ENCODE results near the gene CFAP46. TPM values are rescaled to one million over a fixed set of nuclear protein-coding genes. Genes with fewer than 3 reads are reported as not detected.

CFAP46 gene
- total RNA-seq, 2 experiments from 2014 or later, result 0.07 TPM; not detected in 1

- DNase-seq, result no peak
- intact Hi-C loops (cut with micrococcal nuclease), result no loop called here
- Mint-ChIP-seq H3K4me1 (ENCODE audit: low read depth) (no peaks in the 10 kb centered on the region), H3K4me3 (no peak overlapping the region), H3K9me3 (no peaks in the 10 kb centered on the region), H3K27ac (no peak overlapping the region), H3K36me3 (no peaks in the 10 kb centered on the region), H3K27me3 (peaks cover 14% of the 10 kb centered on the region)
- CTCF ChIA-PET, result no interaction called here
- POLR2A ChIA-PET, result no interaction called here
Observed at GRCh38 chr10:132878091-132878729, 64.2 kb downstream of the CFAP46 start.

DNA sequence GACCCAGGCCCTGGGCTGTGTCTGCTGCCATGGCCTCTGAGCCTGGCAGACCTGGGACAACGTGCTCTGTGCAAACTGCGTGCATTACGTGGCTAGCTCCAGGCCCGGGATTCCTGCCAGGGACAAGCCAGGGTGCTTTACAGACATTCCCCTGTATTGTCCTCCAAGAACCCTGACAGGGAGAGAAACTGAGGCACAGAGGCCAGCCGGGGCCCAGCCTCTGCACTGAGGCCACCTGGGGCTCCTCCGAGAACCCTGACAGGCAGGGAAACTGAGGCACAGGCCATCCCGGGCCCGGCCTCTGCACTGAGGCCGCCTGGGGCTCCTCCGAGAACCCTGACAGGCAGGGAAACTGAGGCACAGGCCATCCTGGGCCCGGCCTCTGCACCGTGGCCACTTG lies 64.9 kb downstream of the CFAP46 start:
- Mint-ChIP-seq H3K4me1 (ENCODE audit: low read depth) (no peaks in the 10 kb centered on the region), H3K9me3 (no peaks in the 10 kb centered on the region), H3K27me3 (peaks cover 18% of the 10 kb centered on the region), H3K27ac (no peak overlapping the region), H3K4me3 (no peak overlapping the region), H3K36me3 (no peaks in the 10 kb centered on the region)
- intact Hi-C loops (cut with micrococcal nuclease), result no loop called here
- DNase-seq, result no peak
- ChIA-PET POLR2A (no interaction called here), CTCF (no interaction called here)

GRCh38 chr10:132876993-132877431 lies 65.4 kb downstream of the CFAP46 start:
- no peaks in the 10 kb centered on the region for H3K36me3 Mint-ChIP-seq
- no peak for DNase-seq
- intact Hi-C loops (cut with micrococcal nuclease), result no loop called here
- peaks cover 18% of the 10 kb centered on the region for H3K27me3 Mint-ChIP-seq
- no peaks in the 10 kb centered on the region for H3K4me1 Mint-ChIP-seq (ENCODE audit: low read depth)
- H3K9me3 Mint-ChIP-seq, result no peaks in the 10 kb centered on the region
- ChIA-PET CTCF (no interaction called here), POLR2A (no interaction called here)
- no peak overlapping the region for H3K4me3 Mint-ChIP-seq
- no peak overlapping the region for H3K27ac Mint-ChIP-seq

- no peaks in the 10 kb centered on the region for H3K4me1 Mint-ChIP-seq (ENCODE audit: low read depth)
- no peaks in the 10 kb centered on the region for H3K36me3 Mint-ChIP-seq
- ChIA-PET POLR2A (no interaction called here), CTCF (no interaction called here)
- H3K4me3 Mint-ChIP-seq, result no peak overlapping the region
- no peak overlapping the region for H3K27ac Mint-ChIP-seq
- intact Hi-C loops (cut with micrococcal nuclease), result no loop called here
- no peaks in the 10 kb centered on the region for H3K9me3 Mint-ChIP-seq
- peaks cover 19% of the 10 kb centered on the region for H3K27me3 Mint-ChIP-seq
- no peak for DNase-seq
Observed at GRCh38 chr10:132876131-132876860, 66.1 kb downstream of the CFAP46 start.

- intact Hi-C loops (cut with micrococcal nuclease), result no loop called here
- DNase-seq, result no peak
- Mint-ChIP-seq H3K9me3 (no peaks in the 10 kb centered on the region), H3K4me3 (no peak overlapping the region), H3K4me1 (ENCODE audit: low read depth) (no peaks in the 10 kb centered on the region), H3K27ac (no peak overlapping the region), H3K27me3 (peaks cover 20% of the 10 kb centered on the region), H3K36me3 (no peaks in the 10 kb centered on the region)
- CTCF ChIA-PET, result no interaction called here
- POLR2A ChIA-PET, result no interaction called here
Observed at GRCh38 chr10:132875435-132875834, 66.9 kb downstream of the CFAP46 start.

GRCh38 chr10:132873395-132873794 lies 69.0 kb downstream of the CFAP46 start:
- Mint-ChIP-seq H3K9me3 (no peaks in the 10 kb centered on the region), H3K27ac (no peak overlapping the region), H3K27me3 (peaks cover 18% of the 10 kb centered on the region), H3K36me3 (no peaks in the 10 kb centered on the region), H3K4me3 (no peak overlapping the region), H3K4me1 (ENCODE audit: low read depth) (no peaks in the 10 kb centered on the region)
- DNase-seq, result no peak
- CTCF ChIA-PET, result no interaction called here
- POLR2A ChIA-PET, result no interaction called here
- intact Hi-C loops (cut with micrococcal nuclease), result no loop called here

GRCh38 chr10:132872658-132873057 lies 69.7 kb downstream of the CFAP46 start:
- Mint-ChIP-seq H3K27ac (no peak overlapping the region), H3K36me3 (no peaks in the 10 kb centered on the region), H3K4me1 (ENCODE audit: low read depth) (no peaks in the 10 kb centered on the region), H3K4me3 (no peak overlapping the region), H3K27me3 (peaks cover 19% of the 10 kb centered on the region), H3K9me3 (no peaks in the 10 kb centered on the region)
- POLR2A ChIA-PET, result no interaction called here
- no peak for DNase-seq
- intact Hi-C loops (cut with micrococcal nuclease), result no loop called here
- CTCF ChIA-PET, result no interaction called here

DNA sequence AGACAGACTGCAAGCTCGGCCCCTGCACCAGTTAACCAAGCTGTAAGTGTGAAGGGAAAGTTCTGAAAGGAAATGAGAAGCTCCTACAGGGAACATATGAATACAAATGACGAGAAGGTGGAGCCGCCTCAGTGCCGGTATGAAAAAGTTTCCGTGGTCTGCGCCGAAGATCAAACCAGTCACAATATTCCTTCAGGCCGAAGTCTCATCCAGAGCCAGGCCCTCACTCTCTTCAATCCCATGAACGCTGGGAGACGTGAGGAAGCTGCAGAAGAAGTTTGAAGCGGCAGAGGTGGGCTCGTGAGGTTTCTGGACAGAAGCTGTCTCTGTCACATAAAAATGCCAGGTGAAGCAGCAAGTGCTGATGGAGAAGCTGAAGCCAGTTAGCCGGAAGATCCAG lies 71.9 kb downstream of the CFAP46 start:
- no peaks in the 10 kb centered on the region for H3K9me3 Mint-ChIP-seq
- H3K4me1 Mint-ChIP-seq (ENCODE audit: low read depth), result no peaks in the 10 kb centered on the region
- H3K4me3 Mint-ChIP-seq, result no peak overlapping the region
- H3K27ac Mint-ChIP-seq, result no peak overlapping the region
- no peaks in the 10 kb centered on the region for H3K36me3 Mint-ChIP-seq
- ChIA-PET CTCF (no interaction called here), POLR2A (no interaction called here)
- no peak for DNase-seq
- peaks cover 11% of the 10 kb centered on the region for H3K27me3 Mint-ChIP-seq
- intact Hi-C loops (cut with micrococcal nuclease), result no loop called here

GRCh38 chr10:132869621-132870020 lies 72.7 kb downstream of the CFAP46 start:
- H3K9me3 Mint-ChIP-seq, result no peaks in the 10 kb centered on the region
- POLR2A ChIA-PET, result no interaction called here
- peaks cover 9% of the 10 kb centered on the region for H3K27me3 Mint-ChIP-seq
- intact Hi-C loops (cut with micrococcal nuclease), result no loop called here
- DNase-seq, result no peak
- CTCF ChIA-PET, result no interaction called here
- no peak overlapping the region for H3K4me3 Mint-ChIP-seq
- H3K27ac Mint-ChIP-seq, result no peak overlapping the region
- H3K4me1 Mint-ChIP-seq (ENCODE audit: low read depth), result no peaks in the 10 kb centered on the region
- H3K36me3 Mint-ChIP-seq, result no peaks in the 10 kb centered on the region

GRCh38 chr10:132868995-132869394 lies 73.4 kb downstream of the CFAP46 start:
- ChIA-PET CTCF (no interaction called here), POLR2A (no interaction called here)
- no peaks in the 10 kb centered on the region for H3K9me3 Mint-ChIP-seq
- peak; percentile 3 for DNase-seq
- no peak overlapping the region for H3K27ac Mint-ChIP-seq
- H3K27me3 Mint-ChIP-seq, result peaks cover 9% of the 10 kb centered on the region
- intact Hi-C loops (cut with micrococcal nuclease), result no loop called here
- no peak overlapping the region for H3K4me3 Mint-ChIP-seq
- no peaks in the 10 kb centered on the region for H3K4me1 Mint-ChIP-seq (ENCODE audit: low read depth)
- no peaks in the 10 kb centered on the region for H3K36me3 Mint-ChIP-seq

DNA sequence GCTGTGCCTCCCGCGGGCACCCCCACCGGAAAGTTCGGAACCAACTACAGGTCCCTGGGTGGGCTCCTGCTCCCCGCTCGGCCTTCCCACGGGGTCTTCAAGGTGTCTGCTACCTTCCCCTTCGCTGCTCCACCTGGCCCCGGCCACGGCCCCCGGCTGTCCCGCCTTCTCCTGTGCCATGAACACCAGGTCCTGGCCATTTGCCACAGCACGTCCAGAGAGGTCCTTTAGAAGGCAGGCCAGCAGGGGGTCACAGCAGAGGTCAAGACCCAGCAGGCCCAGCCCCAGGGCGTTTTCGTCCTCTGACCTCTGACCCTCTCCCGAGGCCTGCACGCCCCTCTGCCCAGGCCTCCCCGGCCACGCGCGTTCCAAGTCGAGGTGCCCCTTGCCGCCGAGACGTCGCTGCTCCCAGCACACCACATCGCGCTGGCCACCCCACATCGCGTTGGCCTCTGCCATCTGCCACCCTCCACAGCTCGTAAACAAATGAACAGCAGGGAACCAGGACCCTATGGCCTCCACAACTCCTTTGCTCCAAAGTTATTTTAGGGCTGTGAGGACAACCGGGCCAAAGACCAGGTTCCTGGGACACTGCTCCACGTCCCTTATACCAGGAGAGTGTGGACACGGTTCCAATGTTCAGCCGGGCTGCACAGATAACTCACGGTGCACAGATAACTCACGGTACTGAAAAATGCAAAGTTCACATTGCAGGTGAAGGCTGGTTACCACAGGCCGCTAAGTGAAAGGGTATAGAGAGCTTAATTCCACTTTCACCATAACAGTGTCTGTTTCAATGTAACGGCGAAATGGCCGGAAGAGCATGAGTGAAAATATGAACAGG lies 74.3 kb downstream of the CFAP46 start:
- POLR2A ChIA-PET, result no interaction called here
- intact Hi-C loops (cut with micrococcal nuclease), result no loop called here
- Mint-ChIP-seq H3K4me3 (no peak overlapping the region), H3K27me3 (peaks cover 14% of the 10 kb centered on the region), H3K9me3 (no peaks in the 10 kb centered on the region), H3K36me3 (no peaks in the 10 kb centered on the region), H3K4me1 (ENCODE audit: low read depth) (peaks cover 2% of the 10 kb centered on the region), H3K27ac (no peak overlapping the region)
- CTCF ChIA-PET, result no interaction called here
- no peak for DNase-seq

DNA sequence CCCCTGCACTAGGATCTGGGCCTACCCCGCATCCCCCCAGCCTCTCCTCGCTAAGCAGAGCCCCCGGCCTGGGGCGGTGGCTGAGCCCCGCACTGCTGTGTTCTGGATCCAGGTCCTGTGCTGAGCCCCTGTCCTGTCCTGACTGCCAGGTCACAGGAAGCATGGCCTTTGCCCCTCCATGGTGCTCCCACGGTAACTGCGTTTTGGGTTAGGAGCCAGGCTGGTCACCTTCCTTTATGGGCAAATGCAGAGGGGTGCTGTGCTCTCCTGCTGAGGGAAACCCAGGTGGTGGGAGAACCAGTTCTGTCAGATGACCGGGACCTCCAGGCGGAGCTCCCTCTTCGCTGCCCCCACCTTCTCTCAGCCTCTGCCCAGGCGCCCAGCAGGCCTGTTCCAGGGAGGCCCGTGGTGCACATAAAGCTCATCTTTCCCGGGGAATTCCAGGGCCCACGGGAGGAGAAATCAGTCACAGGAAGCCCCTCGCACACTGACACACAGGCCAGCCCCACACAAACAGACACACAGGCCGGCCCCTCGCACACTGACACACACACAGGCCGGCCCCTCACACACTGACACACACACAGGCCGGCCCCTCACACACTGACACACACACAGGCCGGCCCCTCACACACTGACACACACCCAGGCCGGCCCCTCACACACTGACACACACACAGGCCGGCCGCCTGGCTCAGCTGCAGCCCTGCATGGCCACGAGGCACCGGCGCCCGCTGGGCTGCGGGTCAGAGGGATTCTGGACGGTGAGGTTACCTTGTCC lies 75.6 kb downstream of the CFAP46 start:
- Mint-ChIP-seq H3K4me3 (no peak overlapping the region), H3K4me1 (ENCODE audit: low read depth) (peaks cover 6% of the 10 kb centered on the region), H3K9me3 (no peaks in the 10 kb centered on the region), H3K27ac (no peak overlapping the region), H3K27me3 (peaks cover 12% of the 10 kb centered on the region), H3K36me3 (no peaks in the 10 kb centered on the region)
- no peak for DNase-seq
- intact Hi-C loops (cut with micrococcal nuclease), result no loop called here
- POLR2A ChIA-PET, result no interaction called here
- CTCF ChIA-PET, result no interaction called here
